GM19455 (cell line): ENCODE results near the gene CDC42BPA.
"Not testable (repeated sequence)": the region's sequence is repeated elsewhere in the genome, so short reads cannot be mapped to it uniquely, and the experiment has no call there.

ENCODE experiments used
- ATAC-seq: cut with Tn5 transposase; IDR thresholded peaks from one replicate; pipeline ENCODE4 v1.9.1; 2021; ENCODE audit not compliant: unreplicated experiment

The CDC42BPA gene

DNA sequence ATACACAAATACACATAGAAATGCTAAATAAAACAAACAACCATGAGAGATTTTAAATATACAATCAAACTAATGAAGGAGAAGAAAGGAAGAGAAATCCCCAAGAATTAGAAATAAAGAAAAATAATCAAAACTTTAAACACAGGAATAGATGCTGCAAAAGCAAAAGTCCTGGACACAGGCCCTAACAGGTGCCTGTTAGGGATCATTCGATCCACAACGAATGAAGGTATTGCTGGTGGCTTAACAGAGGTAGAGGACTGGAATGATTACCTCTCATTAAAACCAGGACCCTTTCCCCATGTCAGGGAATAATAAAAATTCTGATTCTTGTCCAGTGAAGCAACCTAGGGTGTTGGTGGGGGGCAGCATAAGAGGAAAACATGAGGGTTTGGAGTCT is 56.8 kb downstream of the CDC42BPA start:
- no peak for ATAC-seq

DNA sequence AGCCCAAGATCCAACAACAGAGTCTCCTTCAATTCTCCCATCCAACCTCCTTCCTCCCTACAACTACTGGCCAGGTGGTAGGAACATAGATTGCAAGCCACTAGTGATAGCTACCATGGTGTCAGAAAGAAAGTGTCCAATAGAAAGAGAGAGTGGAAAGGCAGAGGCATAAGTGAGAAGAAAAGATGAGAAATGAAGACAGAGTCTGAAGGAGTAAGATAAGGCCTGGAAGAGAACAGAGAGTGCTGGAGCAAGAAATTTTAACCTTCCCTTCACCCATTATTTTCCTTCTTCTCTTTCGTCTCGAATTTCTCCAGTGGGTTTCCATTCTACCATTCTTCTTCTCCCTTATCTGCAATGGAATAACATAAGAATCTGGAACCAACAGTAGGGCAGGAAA is 57.9 kb downstream of the CDC42BPA start:
- no peak for ATAC-seq

DNA sequence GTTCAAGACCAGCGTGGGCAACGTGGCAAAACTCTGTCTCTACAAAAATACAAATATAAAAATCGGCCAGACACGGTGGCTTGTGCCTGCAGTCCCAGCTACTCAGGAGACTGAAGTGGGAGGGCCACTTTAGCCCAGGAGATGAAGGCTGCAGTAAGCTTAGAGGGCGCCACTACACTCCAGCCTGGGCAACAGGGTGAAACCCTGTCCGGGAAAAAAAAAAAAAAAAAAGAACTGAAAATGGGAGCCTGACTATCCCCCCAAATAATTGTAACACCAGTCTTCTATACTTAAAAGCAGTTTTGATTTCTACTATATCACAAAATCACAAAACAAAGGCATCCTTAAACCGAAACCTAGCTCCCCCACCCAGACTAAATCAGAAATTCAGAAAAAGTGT is 60.3 kb downstream of the CDC42BPA start:
- no peak for ATAC-seq

DNA sequence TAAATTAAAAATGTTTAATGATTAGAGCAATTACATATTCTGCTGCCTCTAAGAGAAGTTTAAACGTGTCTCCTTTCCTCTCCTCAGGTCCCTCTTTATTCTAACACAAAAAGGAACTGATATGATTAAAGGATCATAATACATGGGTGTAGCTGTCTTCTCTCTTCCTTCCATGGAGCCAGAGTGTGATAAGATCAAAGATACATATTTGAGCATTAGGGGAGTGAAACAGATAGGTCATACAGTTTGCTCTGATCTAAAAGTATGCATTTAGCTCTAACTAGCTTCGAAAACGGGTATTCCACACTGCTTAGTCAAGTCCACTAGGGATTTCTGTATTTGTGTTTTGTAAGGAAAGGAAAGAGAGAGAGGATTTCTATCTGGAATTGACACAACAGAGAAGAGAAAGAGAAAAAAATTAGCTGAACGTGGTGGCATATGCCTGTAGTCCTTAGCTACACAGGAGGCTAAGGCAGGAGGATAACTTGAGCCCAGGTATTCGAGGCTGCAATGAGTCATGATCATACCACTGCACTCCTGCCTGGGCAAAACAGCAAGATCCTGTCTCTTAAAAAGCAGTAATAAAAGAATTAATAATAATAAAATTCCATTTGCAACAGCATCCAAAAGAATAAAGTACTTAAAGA is 63.1 kb downstream of the CDC42BPA start:
- ATAC-seq, result no peak

DNA sequence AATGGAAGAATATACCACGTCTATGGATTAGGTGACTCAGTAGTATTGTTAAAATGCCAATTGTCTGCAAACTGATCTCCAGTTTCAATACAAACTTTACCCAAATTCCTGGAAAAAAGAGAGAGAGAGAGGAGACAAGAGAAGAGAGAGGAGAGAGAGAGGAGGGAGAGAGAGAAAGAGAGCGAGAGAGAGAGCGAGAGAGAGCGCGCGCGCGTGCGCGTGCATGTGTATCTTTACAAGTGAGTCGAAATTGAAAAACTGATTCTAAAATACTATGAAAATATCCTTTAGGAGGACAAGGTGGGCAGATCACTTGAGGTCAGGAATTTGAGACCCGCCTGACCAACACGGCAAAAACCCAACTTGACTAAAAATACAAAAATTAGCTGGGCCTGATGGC is 65.2 kb downstream of the CDC42BPA start:
- ATAC-seq, result no peak

DNA sequence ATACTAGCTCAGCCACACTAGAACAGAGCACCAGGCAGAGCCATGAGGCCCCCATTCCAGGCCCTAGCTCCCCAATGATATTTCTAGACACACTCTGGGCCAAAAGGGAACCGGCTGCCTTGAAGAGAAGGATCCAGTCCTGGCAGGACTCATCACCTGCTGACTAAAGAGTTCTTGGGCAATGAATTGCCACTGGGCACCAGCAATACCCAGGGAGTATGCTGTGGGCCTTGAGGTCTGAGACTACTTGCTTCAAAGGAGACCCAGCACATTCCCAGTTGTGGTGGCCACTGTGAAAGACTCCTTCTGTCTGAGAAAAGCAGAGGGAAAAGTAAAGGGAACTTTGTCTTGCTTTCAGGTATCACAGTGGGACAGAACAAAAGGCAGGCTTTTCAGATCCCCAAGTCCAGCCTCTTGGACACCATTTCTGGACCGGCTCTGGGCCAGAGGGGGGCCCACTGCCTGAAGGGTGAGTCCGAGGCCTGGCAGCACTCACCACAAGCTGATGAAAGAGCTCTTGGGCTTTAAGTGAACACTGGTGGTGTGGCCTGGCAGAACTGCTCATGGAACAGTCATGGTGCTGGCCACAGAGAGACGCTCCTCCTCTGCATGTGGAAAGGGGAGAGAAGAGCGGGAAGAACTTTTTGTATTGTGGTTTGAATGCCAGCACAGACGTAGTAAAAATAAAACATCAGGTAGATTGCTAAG is 72.5 kb downstream of the CDC42BPA start:
- no peak for ATAC-seq

DNA sequence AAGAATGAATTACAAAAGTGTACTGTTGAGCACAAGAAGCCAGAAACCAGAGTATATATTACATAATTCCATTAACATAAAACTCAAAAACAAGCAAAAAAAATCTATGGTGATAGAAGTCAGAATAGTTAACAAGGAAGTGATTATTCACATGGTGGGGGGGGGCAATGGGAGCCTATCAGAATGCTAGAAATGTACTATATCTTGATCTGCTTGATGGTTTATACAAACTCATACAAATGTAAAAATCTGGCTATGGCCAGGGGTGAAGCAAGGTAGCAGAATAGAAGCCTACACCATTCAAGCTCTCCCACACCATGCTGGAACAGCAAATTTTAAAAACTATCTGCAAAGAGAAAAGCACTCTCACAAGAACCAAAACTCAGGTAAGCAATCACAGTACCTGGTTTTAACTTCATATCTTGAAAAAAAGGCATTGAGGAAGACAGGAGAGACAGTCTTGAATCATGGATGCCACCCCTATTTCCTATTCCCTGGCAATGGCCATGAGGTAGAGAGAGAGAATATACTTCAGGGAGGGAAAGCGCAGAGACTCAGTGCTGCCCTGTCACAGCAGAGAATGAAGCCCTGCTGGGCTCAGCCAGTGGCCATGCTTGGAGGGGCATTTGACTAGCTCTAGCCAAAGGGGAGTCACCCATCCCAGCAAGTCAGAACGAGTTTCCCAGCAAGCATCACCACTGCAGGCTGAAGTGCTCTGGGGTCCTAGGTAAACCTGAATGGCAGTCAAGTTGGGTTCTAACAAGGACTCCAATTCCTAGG is 73.8 kb downstream of the CDC42BPA start:
- ATAC-seq, result no peak

DNA sequence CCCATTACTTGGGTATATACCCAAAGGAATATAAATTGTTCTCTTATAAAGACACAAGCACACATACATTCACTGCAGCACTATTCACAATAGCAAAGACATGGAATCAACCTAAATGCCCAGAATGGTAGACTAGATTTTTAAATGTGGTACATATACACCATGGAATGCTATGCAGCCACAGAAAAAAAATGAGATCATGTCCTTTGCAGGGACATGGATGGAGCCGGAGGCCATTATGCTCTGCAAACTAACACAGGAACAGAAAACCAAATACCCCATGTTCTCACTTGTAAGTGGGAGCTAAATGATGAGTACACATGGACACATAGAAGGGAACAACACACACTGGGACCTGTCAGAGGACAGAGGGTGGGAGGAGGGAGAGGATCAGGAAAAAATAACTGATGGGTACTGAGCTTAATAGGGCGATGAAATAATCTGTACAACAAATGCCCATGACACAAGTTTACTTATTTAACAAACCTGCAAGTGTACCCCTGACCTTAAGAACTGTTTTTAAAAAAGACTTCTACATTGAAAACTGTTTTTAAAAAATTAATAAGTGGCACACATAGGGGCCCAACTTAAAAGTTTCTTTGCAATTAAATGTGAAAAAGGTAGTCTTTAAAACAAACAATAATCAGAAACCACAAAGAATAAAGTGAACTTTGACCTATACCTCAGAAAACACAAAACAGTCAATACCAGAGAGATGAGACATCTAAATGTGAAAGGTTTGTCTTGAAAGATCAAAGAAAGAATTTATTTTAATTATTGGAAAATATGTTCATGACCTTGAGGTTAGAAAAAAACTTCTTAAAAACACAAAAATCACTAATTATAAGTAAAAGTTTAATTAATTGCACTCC is 75.2 kb downstream of the CDC42BPA start:
- ATAC-seq, result no peak

DNA sequence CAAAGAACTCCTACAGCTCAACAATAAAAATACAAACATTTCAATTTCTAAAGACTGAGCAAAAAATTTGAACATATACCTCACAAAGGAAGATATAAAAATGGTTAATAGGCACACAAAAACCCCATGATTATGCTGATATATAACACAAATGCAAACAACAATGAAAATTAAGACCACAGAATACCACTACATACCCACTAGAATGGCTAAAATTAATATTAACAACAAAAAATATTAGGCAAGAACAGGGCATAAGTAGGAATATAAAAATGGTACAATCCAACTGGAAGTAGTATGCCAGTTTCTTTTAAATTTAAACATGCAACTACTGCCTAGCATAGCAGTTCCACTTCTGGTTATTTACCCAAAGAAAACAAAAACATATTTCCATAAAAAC is 77.3 kb downstream of the CDC42BPA start:
- ATAC-seq, result no peak

DNA sequence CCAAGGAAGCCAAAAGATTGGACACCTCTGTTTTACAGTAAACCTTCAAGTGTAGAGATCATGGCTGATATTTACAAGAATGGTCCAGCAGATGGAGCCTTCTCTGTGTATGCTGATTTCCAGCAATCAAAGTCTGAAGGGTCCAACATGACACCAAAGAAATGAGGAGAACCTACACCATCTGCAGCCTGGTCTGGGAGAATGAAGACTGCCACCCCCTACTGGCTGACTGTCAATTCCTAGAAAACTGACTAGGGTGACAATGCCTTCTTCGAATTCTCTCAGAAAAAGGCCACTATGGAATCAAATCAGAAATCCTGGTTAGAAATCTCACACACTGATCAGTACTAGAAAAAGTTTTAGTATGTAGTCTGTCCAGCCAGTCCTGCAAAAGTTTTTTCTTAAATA is 83.3 kb downstream of the CDC42BPA start:
- no peak for ATAC-seq

DNA sequence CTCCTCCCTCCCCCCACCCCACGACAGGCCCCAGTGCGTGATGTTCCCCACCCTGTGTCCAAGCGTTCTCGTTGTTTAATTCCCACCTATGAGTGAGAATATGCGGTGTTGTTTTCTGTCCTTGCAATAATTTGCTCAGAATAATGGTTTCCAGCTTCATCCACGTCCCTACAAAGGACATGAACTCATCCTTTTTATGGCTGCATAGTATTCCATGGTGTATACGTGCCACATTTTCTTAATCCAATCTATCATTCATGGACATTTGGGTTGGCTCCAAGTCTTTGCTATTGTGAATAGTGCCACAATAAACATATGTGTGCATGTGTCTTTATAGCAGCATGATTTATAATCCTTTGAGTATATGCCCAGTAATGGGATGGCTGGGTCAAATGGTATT is 87.2 kb downstream of the CDC42BPA start:
- not testable (repeated sequence) for ATAC-seq

DNA sequence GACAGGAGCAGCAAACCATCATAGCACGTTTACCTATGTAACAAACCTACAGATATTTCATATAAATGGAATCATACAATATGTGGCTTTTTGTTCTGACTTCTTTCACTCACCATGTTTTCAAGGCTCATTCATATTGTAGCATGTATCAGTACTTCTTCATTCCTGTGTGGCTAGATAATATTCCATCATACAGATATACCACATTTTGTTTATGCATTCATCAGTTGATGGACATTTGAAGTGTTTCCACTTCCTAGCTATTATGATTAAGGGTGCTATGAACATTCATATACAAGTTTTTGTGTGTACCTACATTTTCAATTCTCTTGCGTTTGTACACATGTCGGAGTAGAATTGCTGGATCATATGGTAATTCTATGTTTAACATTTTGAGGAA is 90.1 kb downstream of the CDC42BPA start:
- ATAC-seq, result no peak

DNA sequence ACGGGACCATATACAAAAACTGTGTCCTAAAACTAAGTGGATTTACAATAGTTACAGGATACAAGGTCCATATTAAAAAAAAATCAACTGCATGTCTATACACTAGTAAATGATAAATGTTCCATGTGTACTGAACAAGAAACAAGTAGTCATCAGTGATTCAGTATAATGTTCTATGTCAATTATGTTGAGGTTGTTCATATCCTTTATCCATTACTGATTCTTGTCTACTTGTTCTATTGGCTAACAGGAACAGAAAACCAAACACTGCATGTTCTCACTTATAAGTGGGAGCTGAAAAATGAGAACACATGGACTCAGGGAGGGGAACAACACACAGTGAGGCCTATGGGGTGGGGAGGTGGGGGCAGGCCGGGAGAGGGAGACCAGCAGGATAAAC is 90.5 kb downstream of the CDC42BPA start:
- ATAC-seq, result no peak

DNA sequence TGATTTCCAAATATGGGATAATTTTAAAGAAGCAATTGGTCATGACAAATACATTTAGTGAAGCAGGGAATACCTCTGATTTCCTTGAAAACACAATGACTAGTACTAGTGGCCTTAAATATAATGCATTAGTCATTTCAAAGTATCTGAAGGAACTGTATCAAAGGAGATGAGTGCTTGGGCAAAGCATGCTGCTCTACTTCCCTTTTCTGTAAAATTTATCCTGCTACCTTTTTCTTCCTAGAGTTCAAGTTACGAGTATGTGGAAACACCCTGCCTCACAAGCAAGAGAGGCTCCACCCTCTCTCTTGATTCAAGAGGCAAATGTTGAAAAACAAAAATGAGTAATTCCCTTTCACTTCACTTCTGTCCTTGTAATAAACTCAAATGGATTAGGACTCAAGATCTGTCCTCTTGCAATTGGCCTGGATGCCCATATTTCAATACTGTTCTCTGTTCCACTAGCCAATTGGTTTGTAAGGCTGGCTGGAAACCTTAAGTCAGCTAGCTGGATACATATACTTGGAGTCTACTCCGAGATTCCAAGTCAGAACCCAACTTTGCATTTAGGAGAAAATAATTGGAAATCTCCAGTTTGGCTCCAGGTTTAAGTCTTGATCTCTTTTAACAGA is 92.5 kb downstream of the CDC42BPA start:
- no peak for ATAC-seq

DNA sequence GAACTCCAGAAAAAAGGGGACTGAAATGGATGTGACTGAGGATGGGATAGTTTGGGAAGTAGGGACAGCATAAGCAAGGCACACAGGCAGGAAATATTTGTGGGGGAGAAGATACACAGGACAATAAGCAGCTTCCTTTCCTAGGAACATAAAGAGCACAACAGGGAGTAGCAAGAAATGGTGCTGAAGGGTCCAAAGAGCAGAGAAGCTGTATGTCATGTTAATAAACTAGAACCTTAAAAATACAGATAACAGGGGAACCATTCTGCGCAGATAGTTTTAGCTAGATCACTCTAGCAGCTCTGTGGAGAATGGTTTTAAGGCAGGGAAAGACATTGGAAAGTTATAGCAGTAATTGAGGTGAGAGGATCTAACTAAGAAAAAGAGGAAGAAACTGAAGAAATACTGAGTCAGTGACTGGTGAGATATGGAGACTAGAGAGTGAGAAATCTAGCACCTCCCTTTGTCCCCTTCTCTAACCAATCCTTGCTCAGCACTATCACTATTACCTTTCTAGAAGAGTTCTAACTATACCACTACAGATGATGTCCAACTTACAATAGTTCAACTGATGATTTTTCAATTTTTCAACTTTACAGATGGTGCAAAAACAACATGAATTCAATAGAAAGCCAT is 95.0 kb downstream of the CDC42BPA start:
- ATAC-seq, result no peak

DNA sequence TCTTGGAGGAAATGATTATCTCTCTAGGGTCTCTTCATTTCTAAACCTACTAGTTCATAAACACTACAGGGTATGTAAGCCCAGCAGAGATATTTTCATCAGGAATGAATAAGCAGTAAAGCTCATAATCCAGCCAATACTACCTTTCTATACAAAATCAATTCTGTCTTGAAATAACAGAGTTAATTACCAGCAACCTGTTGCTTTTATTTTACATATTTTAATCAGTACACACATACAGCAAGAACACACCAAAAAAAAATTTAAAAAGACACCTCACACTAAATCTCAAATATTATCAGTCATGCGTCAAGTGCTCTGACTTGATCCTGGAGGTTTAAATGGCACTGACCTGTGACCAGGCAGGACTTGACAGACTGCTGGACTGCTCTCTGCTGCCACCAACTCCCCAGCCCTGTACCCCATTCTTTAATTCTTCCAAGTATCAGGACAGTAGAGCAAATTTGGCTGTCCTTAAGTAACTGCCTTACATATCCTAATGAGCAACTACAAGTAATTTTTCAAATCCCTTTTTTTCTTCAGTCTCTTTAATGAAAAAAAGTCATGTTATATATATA is 98.5 kb downstream of the CDC42BPA start:
- no peak for ATAC-seq

DNA sequence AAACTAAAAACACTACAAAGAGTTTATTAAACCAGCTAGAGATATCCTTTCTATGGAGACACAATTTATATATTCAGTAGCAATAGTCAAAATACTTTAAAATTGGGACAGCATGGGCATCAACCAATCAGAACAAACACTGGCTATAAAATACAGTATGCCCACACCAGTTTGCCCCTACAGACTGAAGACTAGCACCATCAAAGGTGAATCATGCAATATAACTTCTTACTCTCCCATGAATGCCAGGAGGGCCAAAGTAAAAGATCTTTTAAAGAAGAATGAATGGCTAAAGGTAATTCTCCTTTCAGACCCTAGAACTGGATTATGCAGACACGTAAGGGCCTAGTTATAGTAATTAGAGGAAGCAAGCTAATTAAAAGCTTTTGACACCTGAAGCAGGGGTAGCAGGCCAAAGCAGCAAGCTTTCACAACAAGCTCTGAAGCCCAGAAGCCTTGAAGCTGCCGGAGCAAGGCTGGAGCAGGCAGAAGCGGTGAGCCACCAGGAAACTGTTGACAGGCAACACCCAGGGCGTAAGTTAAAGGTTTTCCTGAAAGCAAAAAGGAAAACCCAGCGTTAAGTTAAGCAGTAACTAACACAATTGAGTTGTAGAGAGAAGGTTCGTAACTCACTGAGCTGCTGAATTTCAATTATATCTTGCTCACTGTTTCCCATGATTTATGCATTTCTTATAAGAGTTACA is 99.3 kb downstream of the CDC42BPA start:
- ATAC-seq, result no peak

DNA sequence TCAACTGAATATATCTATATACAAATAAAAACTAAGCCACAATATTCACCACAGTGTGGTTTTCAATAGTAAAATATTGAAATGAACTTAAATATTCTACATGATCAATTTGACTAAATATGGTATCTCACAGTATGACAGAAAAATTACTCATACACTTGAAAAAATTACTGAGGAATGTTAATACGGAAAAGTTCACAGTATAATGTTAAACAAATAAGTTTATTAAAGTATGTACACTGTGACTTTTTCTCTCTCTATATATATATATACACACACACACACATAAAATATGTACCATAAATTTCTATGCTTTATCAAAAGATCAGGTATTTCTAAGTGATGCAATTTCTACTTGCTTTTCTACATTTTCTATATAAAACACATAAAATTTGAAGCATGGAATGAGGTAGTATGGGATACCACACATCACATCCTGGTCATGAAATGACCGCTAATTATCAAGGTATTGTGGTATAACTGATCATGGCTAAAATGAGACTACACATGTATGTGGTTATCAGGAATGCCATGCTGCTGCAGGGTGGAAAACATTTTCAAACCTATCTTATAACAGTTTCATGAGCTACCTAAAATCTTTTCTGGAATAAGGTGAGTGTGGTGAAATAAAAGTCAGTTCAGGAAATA is 102.3 kb downstream of the CDC42BPA start:
- ATAC-seq, result no peak

DNA sequence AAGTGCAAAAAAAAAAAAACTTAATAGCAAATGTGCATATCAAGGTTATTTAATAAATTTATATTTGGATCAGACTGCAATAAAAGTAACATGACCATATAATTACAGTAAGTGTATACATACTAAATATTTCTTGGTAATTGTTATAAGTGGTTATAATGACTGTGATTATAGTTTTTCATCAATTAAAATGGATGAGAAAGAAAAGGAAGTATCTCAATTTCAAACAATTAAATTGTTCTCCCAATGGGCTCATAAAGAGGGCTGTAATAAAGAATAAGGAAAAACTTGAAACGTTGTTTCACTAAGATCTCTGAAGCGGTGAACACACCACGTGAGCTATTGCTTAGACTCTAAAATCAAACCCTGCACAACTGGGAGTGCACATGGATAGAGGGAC is 104.1 kb downstream of the CDC42BPA start:
- no peak for ATAC-seq
